ENCODE results near the gene TSHZ1.
A peak's percentile ranks its signal among the peaks of the same experiment; 100 is the strongest.

The TSHZ1 gene

GRCh38 chr18:75204269-75204731 is 6.3 kb upstream of the TSHZ1 start:
- H3K4me2 ChIP-seq = peak overlapping the region; percentile 66 to 100 (median 72)
- peak overlapping the region in 3 of 11 experiments; percentile 7 to 36 (median 28); a peak in 5 of 22 replicates for H3K9ac ChIP-seq
- peaks cover 36 to 50% (median 48%) of the 10 kb centered on the region in 11 experiments for H3K27me3 ChIP-seq
- no peak for TF ChIP-seq Cebpa-rat (IDR thresholded peaks at IDR 0.05)
- H3K27ac ChIP-seq = no peak overlapping the region
- H3K9me3 ChIP-seq (replicated peaks in 1 of 11) = no peaks in the 10 kb centered on the region
- peaks cover 63 to 87% (median 69%) of the 10 kb centered on the region in 11 experiments for H4K20me1 ChIP-seq
- peaks cover 35 to 43% (median 39%) of the 10 kb centered on the region in 10 experiments for H3K4me1 ChIP-seq
- peaks cover 26 to 44% (median 30%) of the 10 kb centered on the region in 11 experiments for H3K36me3 ChIP-seq
- peak overlapping the region in 7 of 10 experiments; percentile 3 to 41 (median 20); a peak in 6 of 20 replicates for H3K4me3 ChIP-seq

GRCh38 chr18:75204732-75205513 is 5.7 kb upstream of the TSHZ1 start:
- peaks cover 63 to 81% (median 66%) of the 10 kb centered on the region in 11 experiments for H4K20me1 ChIP-seq
- peaks cover 36 to 50% (median 48%) of the 10 kb centered on the region in 11 experiments for H3K27me3 ChIP-seq
- H3K4me3 ChIP-seq = peak overlapping the region in 7 of 10 experiments; percentile 3 to 41 (median 20); a peak in 7 of 20 replicates

GRCh38 chr18:75205514-75206132 is 5.0 kb upstream of the TSHZ1 start:
- peaks cover 36 to 50% (median 48%) of the 10 kb centered on the region in 11 experiments for H3K27me3 ChIP-seq
- no peak overlapping the region for H3K9ac ChIP-seq
- peaks cover 15 to 31% (median 18%) of the 10 kb centered on the region in 11 experiments for H3K36me3 ChIP-seq
- H3K4me3 ChIP-seq = no peak overlapping the region; a peak in 1 of 20 replicates
- H3K27ac ChIP-seq = no peak overlapping the region
- TF ChIP-seq Cebpa-rat (IDR thresholded peaks at IDR 0.05) = no peak
- H3K9me3 ChIP-seq (replicated peaks in 1 of 11) = no peaks in the 10 kb centered on the region
- peaks cover 41 to 48% (median 44%) of the 10 kb centered on the region in 10 experiments for H3K4me1 ChIP-seq
- peak overlapping the region in 10 of 11 experiments; percentile 66 to 100 (median 72); a peak in 16 of 22 replicates for H3K4me2 ChIP-seq
- H4K20me1 ChIP-seq = peaks cover 57 to 76% (median 65%) of the 10 kb centered on the region in 11 experiments

More at GRCh38 chr18:75204732-75205513, 5.7 kb upstream of the TSHZ1 start:
- H3K27ac ChIP-seq = no peak overlapping the region
- H3K36me3 ChIP-seq = peaks cover 22 to 38% (median 25%) of the 10 kb centered on the region in 11 experiments
- peak overlapping the region; percentile 66 to 100 (median 72) for H3K4me2 ChIP-seq
- no peaks in the 10 kb centered on the region for H3K9me3 ChIP-seq (replicated peaks in 1 of 11)
- H3K9ac ChIP-seq = peak overlapping the region in 2 of 11 experiments; percentile 28 to 36; a peak in 5 of 22 replicates
- TF ChIP-seq Cebpa-rat (IDR thresholded peaks at IDR 0.05) = no peak
- peaks cover 36 to 43% (median 41%) of the 10 kb centered on the region in 10 experiments for H3K4me1 ChIP-seq

- Histone ChIP-seq H3K4me2 (peak overlapping the region; percentile 91 to 100 (median 98)), H3K27ac (no peak overlapping the region), H3K9ac (peak overlapping the region in 9 of 11 experiments; percentile 25 to 98 (median 96); a peak in 11 of 22 replicates), H3K27me3 (peaks cover 36 to 50% (median 48%) of the 10 kb centered on the region in 11 experiments), H4K20me1 (peaks cover 57 to 66% (median 62%) of the 10 kb centered on the region in 11 experiments), H3K4me1 (peaks cover 40 to 48% (median 43%) of the 10 kb centered on the region in 10 experiments), H3K36me3 (peaks cover 5 to 20% (median 7%) of the 10 kb centered on the region in 11 experiments), H3K4me3 (peak overlapping the region; percentile 79 to 97 (median 92); a peak in 19 of 20 replicates), H3K9me3 (replicated peaks in 1 of 11) (no peaks in the 10 kb centered on the region)
- TF ChIP-seq Cebpa-rat (IDR thresholded peaks at IDR 0.05) = no peak
These were observed 3.9 kb upstream of the TSHZ1 start for GRCh38 chr18:75206452-75207309.

GRCh38 chr18:75207310-75208154 is 3.1 kb upstream of the TSHZ1 start:
- Histone ChIP-seq H3K27ac (peak overlapping the region; percentile 88 to 99 (median 95); a peak in 21 of 22 replicates), H3K4me2 (peak overlapping the region; percentile 91 to 100 (median 98)), H4K20me1 (peaks cover 55 to 65% (median 59%) of the 10 kb centered on the region in 11 experiments)

GRCh38 chr18:75208155-75208835 is 2.3 kb upstream of the TSHZ1 start:
- Histone ChIP-seq H4K20me1 (peaks cover 49 to 65% (median 59%) of the 10 kb centered on the region in 11 experiments), H3K4me1 (peaks cover 52 to 60% (median 55%) of the 10 kb centered on the region in 10 experiments), H3K4me3 (peak overlapping the region; percentile 79 to 97 (median 92)), H3K27ac (peak overlapping the region; percentile 88 to 99 (median 95)), H3K36me3 (peaks cover 0 to 14% (median 0%) of the 10 kb centered on the region in 11 experiments; a peak in 7 of 22 replicates), H3K4me2 (peak overlapping the region; percentile 91 to 100 (median 98)), H3K27me3 (peaks cover 36 to 50% (median 48%) of the 10 kb centered on the region in 11 experiments), H3K9me3 (replicated peaks in 1 of 11) (no peaks in the 10 kb centered on the region), H3K9ac (peak overlapping the region; percentile 91 to 98 (median 96))
- no peak for TF ChIP-seq Cebpa-rat (IDR thresholded peaks at IDR 0.05)

More at GRCh38 chr18:75207310-75208154, 3.1 kb upstream of the TSHZ1 start:
- no peak for TF ChIP-seq Cebpa-rat (IDR thresholded peaks at IDR 0.05)
- peaks cover 44 to 52% (median 48%) of the 10 kb centered on the region in 10 experiments for H3K4me1 ChIP-seq
- H3K9ac ChIP-seq = peak overlapping the region; percentile 91 to 98 (median 96)
- H3K36me3 ChIP-seq = peaks cover 0 to 14% (median 0%) of the 10 kb centered on the region in 11 experiments; a peak in 7 of 22 replicates
- H3K9me3 ChIP-seq (replicated peaks in 1 of 11) = no peaks in the 10 kb centered on the region
- H3K4me3 ChIP-seq = peak overlapping the region; percentile 79 to 97 (median 92)
- peaks cover 36 to 50% (median 48%) of the 10 kb centered on the region in 11 experiments for H3K27me3 ChIP-seq

GRCh38 chr18:75208836-75209128 is 1.8 kb upstream of the TSHZ1 start:
- Histone ChIP-seq H3K36me3 (peaks cover 0 to 13% (median 0%) of the 10 kb centered on the region in 11 experiments; a peak in 7 of 22 replicates), H3K4me2 (peak overlapping the region in 10 of 11 experiments; percentile 91 to 100 (median 98); a peak in 20 of 22 replicates), H3K4me3 (peak overlapping the region; percentile 79 to 97 (median 92)), H3K9ac (peak overlapping the region; percentile 91 to 98 (median 96)), H3K27ac (peak overlapping the region; percentile 88 to 99 (median 95)), H3K9me3 (replicated peaks in 1 of 11) (no peaks in the 10 kb centered on the region), H3K4me1 (peaks cover 56 to 64% (median 59%) of the 10 kb centered on the region in 10 experiments), H3K27me3 (peaks cover 32 to 45% (median 44%) of the 10 kb centered on the region in 11 experiments), H4K20me1 (peaks cover 44 to 61% (median 54%) of the 10 kb centered on the region in 11 experiments)
- TF ChIP-seq Cebpa-rat (IDR thresholded peaks at IDR 0.05) = no peak

All from BLaER1 treated with 17β-estradiol and CSF1 and Interleukin-3, amounts not matched to agents 10 nM and 100 nM (cell line).